GM21717 (cell line): ENCODE data around the gene SLC16A8.

ENCODE experiments used
- ATAC-seq: cut with Tn5 transposase; IDR thresholded peaks from one replicate; pipeline ENCODE4 v1.9.1; 2021; ENCODE audit warnings: mild to moderate bottlenecking, moderate library complexity; ENCODE audit not compliant: unreplicated experiment

Gene SLC16A8

DNA sequence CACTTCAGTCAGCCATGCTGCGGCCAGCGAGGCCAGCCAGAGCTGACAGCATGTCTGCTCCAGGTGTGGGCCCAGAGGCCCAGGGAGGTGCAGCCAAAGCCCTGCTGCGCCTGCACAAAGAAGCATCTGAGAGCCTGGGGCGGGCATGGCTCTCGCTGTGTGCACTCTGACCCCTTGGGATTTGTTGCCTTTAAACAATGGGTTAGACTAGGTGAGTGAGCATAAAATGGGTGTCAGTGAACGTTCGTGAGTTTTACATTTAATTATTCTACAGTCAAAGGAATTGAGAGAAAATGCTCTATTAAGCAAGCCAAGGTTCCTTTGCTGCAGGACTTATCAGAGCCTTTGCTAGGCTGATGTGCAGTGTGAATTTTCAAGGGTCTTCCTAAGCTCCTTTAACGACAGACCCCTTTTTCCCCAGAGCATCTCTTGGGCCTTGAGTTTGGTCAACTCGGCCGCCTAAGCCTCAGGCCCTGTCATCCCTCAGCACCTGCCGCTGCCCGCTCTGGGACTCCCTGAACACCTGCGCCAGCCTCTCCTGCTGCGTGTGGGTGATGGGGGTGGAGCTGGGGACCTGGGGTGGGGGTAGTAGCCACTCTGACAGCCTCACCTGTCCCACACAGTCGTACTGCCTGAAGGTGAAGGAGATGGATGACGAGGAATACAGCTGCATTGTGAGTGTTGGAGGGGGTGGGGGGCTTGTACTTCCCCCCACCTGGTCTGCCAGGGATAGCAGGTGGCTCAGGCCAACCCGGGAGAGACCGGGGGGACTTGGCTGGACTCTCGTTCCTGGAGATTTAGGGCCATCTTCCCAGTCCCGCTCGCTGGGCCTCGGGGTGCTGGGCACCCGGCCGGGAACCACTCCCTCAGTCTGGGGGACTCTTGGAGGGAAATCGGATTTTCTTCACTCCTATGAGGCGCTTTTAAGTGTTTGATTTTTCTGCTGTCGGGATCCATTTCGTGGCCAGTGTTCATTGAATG lies 10.5 kb downstream of the SLC16A8 start:
- no peak for ATAC-seq

DNA sequence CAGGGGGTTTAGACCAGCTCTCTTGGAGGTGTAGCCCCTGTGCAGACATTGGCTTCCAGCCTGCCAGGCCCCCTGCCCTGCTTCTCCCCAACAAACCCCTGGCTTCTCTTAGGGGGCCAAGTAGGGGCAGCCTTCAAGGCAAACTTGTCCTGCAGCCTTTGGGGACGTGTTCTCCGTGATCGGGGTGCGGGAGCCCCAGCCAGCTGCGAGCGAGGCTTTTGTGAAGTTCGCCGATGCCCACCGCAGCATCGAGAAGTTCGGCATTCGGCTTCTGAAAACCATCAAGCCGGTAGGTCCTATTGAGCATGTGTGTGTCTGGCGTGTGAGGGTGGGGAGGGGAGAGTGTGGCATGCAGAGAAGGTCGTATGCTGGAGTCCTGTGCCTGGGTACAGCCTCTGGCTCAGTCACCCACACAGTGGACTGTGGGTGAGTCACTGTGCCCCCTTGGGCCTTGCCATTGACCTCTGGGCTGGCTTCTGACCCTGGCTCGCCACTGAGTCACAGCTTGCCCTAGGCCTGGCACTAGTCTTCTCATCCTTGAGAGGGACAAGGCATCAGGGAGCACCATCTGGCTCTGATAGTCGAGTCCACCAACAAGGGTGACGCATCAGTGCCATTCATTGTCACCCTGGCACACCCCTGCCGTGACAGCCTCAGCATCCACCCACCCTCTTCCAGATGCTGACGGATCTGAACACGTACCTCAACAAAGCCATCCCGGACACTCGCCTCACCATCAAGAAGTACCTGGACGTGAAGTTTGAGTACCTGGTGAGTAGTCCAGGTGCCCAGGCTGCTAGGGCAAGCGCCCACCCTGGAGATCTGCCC lies 11.4 kb downstream of the SLC16A8 start:
- ATAC-seq, result no peak

DNA sequence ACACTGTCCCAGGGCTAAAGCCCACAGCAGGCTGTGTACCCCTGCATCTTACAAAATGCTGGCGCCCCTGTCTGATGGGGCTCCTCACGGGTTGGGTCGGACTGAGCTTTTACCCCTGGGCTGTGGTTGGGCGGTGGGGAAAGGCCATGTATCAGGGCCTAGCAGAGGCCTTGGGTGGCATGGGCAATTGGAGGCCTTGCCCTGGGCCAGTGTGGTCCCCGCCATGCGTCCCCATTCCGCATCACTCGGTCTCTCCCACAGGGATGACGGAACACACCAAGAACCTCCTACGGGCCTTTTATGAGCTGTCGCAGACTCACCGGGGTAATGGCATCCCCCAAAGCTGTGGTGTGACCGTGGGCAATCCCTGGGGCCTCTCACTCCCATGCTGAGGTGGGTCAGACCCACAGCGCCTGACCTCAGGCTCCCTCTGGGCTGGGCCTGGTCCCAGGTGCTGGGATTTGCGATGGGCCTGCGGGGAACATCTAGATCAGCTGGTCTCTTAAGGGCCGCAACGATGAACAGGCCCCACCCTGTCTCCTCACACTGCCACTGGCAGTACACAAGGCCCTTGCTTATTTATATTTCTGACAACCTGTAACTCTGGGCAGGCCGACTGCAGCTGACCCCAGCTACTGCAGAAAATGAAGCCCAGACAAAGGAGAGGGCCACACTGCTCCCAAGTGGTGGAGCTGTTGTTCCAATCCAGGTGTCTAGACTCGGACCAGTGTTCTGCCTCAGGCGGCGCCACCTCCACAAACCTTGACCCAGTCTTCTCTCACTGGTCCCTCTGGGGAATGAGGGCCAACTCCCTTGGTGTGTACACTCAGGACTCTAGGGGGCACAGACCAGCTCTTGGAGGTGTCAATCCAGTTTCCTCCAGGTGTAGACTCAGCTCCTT lies 12.3 kb downstream of the SLC16A8 start:
- no peak for ATAC-seq

DNA sequence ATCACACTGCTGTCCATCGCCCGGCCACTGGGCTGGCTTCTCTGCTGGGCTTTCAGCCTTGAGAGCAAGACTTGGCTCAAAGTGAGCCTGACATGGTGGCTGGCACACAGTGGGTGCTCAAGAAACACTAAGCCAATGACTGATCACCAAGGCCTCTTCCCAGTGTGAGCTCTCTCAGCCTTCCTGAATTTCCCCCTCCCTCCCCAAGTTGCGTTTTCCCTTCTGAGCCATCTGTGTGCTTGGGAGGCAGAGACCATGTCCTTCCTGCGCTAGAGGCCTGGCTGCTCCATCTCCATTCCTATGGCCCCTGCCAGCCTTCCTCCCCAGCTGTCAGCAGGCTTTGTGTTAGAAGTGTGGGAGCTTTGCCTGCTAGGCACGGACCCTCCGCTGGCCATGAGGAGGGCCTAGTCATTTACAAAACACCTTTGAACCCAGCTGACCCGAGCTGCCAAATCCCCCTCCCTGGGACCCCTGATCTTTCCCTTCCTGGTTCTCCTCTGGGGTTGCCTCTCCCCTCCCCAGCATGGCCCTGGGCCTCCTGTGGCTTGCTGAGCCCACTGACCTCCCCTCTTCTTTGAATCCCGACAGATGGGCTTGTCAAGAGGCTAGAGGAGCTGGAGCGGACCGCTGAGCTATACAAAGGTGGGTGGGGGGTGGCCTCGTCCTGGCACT lies 13.6 kb downstream of the SLC16A8 start:
- no peak for ATAC-seq

DNA sequence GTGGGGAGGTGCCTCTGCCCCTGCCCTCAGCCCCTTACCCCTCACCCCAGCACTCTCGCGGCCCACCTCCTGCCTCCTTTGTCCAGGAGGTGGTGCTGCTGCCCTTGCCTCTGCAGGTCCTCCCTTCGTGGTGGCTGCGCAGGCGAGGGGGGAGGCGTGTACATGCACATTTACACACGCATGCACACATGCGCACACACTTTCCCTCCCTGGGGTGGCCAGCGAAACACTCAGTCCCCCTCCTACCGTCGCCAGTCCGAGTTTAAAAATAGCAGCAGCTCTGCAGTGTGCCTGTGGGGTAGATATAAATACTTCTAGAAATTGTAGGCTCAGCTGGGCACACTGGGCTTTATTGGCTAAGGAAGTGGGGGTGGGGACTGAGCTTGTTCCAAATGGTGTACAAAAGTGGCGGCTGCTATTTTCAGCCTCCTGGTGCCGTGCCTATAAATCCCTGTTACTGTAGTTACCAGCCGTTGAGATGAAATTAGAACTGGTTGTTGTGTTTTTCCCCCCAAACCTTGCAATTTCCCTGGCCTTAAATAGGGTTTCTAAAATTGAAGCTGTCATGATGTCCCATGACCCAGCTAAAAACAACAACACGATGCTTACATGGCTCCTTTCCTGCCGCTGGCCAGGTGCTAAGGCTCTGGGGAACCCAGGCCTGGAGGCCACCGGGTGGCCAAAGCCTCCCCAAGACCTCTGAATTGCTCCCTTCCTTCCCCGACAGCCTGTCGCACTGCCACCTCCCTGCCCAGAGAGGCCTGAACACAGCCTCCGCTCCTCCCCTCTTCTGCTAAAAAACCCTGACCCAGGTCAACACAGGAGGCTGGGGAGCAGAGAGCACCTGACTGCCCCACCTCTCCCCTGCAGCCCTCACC lies 14.4 kb downstream of the SLC16A8 start:
- ATAC-seq, result no peak

DNA sequence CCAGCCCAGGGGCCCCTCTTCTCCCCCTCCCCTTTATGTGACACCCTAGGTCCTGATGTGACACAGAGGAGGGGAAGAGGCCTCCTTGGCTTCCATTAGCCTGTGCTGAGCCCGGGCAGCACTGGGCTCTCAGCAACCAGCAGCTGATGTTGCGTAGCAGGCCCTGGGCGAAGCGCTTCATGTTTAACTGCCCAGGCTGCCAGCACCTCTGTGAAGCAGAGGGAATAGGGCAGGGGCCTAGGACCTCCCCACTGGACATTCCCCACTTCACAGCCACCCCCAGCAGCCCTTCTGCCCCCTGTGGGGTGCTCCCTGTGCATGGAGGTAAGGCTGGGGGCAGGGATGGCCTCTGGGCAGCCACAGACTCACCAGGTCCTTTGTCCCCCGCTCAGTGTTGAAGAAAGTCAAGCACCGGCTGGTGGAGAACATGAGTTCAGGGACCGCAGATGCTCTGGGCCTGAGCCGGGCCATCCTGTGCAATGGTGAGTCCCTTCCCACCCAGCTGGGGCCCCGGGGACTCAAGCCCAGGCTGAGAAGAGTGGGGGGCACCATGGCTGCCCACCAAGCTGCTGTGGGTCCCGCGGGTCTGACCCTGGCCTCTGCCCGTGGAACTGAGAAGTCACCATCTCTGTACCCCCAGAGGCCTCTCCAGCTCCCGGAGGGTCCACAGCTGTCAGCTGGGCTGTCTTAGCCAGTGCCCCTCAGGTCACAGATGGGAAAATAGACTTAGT lies 15.2 kb downstream of the SLC16A8 start:
- ATAC-seq, result no peak

DNA sequence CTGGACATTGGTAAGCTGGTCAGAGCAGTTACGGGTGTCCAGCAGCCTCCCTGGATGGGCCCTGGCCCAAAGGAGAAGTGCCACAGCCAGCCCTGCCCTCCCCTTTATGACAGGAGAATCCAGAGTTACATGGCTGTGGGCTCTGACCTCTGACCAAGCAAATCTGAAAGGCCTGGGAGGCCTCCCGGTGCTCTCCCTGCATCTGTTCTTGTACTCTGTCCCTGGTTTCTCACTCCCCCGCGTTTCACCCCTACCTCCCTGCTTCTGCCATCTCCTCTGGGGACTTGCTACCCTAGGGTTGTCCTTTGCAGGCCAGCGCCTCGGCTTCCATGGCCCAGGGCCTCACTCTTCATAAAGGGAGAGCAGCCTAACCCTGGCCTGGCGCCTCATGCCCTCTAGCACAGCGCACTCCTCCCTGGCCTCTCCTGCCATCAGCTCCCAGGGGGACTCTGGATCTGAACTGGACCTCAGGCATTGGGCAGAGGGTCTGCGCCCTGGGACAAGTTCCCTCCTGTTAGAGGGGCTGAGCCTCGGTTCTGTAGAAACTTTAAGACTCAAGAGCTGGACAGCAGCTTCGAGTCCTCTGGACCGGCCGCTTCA lies 16.1 kb downstream of the SLC16A8 start:
- ATAC-seq, result no peak

DNA sequence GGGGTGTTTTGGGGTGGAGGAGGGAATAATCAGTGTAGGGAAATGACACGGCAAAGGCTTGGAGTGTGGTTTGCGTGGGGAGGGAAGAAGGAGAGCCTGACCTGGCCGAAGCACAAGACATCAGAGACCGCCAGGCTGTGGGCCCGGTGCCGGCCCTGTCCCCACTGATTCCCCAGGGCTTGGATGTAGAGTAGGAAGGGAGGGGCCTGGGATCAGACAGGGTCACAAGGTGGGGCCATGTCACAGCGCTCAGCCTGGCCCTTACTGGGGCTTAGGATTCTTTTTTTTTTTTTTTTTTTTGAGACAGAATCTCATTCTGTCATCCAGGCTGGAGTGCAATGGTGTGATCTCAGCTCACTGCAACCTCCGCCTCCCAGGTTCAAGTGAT lies 17.0 kb downstream of the SLC16A8 start:
- ATAC-seq, result no peak

DNA sequence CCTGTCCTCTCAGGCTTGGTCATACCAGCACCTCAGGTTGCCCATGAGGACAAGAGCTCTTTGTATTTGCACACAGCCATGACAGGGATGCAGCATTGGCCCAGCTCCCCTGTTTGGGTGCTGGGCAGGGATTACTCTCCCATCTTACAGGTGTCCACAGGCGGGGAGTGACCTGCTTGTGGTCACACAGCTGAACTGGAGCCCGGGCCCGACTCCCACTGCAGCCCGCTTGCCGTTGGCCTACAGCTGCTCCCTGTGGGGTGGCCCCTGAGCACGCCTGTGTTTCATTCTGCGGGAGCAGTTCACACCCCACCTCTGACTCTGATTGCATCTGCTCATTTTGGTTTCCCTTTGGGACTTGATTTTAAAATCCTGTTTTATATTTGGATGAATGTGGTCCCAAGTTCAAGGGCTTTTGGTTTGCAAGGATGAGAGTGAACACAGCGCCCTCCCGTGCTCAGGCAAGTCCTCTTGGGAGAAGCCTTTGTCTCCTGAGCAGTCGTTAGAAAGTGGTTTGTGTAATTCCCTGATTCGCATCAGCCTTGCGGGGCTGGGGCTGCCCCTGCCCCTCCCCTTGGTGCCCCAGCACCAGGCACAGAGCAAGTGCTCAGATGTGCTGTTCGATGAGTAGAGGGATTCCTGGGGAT lies 17.5 kb downstream of the SLC16A8 start:
- no peak for ATAC-seq

DNA sequence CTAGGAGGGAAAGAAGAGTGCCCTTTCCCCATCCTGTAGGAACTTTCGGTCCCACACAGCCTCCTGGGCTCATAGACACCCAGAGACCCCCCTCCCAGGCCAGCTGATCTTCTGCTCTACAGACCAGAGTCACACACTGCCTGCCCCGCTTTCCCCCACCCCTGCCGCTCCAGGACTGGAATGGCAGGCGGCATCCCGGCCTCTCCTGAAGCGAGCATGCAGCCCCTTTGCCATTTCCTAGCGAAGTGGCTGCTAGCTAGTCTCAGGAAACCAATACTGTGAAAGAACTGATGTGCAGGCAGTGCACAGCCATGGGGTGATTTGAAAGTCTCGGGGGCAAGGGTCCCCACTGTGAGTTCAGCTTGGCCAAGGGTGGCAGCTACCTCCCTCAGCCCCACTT lies 18.4 kb downstream of the SLC16A8 start:
- no peak for ATAC-seq

DNA sequence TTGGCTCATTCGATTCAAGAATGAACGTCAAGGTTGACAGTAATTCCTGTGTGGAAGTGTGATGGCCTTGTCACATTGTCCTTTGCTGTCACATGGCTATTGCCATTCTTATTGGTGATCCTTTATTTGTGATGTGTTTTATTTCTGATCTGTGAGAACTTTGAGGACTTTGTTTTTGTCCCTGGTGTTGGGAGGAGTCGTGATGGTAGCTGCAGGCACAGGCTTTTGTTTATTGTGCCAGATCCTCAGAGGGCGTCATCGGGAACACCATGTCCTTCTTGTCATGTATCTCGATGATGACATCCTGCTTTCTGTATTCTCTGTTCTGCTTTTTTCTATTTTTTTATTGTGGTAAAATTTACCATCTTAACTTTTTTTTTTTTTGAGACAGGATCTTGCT lies 21.2 kb downstream of the SLC16A8 start:
- no peak for ATAC-seq

DNA sequence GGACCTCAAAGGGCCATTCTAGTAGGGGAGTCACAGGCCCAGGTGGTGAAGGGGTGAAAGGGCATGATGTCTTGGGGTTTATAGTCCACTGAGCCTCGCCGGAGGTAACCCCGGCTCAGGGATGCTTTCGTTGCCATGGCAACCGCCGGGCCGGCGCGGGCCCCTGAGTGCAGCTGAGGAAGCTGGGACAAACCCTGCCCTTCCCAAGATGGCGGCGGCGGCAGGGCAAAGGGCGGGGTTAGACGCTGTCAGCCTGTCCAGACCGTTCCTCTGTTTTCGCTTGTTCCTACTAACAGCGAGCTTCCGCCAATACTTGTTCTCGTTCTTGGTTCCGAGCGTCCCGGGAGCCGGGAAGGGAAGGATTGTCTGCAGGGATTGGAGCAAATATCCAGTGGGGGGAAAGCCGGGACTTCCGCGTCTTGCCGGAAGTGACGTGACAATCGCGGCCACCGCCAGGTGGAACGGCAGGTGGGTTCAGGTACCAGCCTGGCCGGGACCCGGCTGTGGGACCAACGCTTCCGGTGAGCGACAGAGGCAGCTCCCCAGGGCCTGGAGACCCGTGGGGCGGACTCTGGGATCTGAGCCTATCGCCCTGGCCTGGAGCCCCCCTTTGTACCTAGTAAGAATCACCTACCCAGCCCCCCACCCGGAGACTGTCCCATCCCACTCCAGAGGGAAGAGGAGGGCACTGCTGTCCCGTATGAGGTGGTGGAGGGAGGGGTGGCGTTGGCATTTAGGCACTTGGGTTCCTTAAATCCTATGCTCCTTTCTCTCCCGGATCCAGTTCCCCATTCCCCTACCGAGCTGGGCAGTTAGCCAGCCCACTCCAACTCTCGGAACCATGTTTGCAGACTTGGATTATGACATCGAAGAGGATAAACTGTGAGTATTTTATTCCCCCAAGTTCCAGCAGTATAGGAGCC lies 26.8 kb downstream of the SLC16A8 start, which contains the start of gene PICK1:
TSS of gene PICK1 (plus strand) at position 436 of the 923 bp plus-strand sequence. CDS start at position 842, 406 bp downstream.
- no peak for ATAC-seq

DNA sequence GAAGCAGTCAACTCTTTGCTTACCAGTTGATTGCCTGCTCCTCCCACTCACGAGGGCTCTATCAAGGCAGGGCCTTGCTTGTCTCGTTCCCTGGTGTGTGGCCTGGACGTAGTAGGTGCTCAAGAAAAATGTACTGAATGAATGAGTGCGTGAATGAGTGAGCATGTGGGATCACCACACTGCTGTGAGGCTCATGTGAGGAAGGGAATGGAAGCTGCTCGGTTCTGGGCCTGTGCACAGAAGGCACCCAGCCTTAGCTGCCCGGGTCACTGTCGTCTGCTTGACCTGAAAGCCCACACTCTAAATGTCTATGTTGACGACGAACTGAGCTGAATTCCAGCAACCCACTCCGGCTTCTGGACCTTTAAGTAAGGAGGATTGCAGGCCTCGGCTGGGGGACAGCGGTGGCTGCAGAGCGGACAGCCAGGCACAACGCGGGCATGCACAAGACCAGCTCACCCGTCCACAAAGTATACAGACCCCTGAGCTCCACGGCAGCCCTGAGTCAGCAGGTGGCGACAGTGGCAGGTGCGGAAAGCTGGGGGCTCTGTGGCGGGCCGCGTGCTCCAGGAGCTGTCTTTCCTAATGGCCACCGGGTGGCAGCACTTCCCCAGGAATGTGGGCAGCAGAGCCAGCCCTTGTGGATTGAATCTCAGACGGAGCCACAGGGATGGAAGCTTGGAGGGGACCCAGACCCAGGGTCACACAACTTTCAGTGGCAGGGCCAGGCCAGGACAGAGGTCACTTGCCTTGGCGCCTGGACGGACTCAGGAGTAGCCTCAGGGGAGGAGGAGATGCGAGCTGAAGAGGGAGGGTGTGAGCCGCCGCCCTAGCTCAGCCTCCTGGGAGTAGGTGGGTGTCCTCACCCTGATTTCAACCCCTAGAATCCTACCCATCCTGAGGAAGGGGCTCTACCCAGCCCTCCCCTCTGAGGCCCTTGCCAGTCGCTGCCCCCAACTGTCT lies 31.8 kb downstream of the SLC16A8 start:
- ATAC-seq, result no peak

DNA sequence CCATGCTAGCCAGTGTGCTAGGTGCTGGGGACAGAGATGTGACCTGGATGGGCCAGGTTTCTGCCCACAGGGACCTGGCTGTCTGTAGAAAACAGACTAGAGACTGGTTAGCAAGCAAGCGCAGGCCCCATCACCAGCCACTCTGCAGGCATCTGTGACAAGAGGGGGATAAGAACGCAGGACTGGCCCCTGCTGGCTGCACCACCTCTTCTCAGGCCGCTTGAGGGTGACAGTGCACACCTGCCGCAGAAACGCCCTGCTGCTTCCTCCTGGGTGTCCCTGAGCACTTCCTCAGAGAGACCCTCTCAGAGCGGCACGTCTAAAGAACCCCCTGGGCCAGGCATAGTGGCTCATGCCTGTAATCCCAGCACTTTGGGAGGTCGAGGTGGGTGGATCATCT lies 32.7 kb downstream of the SLC16A8 start:
- no peak for ATAC-seq

DNA sequence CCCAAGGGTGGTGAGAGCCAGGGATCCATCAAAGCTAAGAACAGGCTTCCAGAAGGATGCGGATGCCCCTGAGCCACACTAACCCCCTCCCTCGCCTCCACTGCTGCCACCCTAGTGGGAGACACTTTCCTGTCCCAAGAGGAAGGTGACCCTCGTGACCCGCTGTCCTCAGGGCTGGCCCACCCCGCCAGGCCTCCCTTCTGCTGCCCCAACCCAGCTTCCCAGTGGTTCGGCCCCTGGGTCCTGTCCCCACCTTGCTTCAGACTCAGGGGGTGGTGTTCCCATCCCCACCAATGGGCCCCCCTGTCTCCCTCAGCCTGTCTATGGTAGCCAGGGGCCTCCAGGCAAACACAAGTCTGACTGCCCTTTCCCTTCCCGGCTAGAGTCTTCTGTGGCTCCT lies 33.3 kb downstream of the SLC16A8 start:
- ATAC-seq, result no peak
